ENCODE data around the gene CLCA4. TPM values are rescaled to one million over a fixed set of nuclear protein-coding genes. Genes with fewer than 3 reads are reported as not detected.

CLCA4 gene
- total RNA-seq, 1 experiment from 2014 or later: not detected

DNA sequence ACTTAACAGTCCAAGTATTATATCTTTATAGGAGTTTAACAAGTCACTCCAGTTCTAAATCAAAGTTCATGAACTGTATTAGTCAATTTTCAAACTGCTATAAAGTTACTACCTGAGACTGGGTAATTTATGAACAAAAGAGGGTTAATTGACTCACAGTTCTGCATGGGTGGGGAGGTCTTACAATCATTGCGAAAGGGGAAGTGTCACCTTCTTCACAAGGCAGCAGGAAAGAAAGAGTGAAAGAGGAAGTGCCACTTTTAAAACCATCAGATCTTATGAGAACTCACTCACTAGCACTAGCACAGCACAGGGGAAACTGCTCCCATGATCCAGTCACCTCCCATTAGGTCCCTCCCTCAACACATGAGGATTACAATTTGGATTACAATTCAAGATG, 70.0 kb downstream of the CLCA4 start:
- DNase-seq (ENCODE audit: low read depth): no peak

DNA sequence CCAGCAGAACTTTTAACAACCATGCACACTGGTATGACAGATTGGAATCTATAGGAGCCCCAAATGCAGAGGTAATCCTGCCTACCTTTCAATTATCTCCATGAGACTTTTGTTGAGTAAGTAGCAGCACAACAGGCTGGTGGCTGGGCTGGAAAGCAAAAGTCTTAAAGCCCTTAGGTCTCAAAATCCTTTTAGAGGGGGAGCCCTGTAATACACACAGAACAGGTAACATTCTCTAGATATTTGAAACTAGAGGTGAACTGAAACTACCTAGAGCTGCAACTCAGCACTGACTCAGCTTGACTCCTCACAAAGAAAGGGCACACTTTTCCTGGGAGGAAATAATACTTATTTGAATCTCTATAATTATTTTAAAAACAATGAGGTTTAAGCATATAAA, 71.5 kb downstream of the CLCA4 start:
- DNase-seq (ENCODE audit: low read depth): no peak

DNA sequence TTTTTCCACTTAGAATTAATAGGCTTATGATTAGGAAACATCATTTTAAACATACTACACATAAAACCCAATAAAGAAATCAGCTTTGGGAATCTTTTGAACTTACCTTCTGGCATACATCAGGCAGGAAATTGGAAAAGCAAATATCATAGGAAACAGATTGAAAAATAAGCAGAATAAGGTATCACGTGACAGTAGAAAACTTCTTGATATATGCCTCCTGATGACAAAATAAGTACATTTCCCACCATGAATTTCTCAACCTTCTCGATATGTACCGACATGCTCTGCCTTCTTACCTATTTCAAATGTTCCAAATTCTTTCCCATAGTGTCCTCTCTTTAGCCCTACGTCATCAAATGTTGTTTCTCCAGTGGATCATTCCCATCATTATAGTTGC, 72.4 kb downstream of the CLCA4 start:
- no peak for DNase-seq (ENCODE audit: low read depth)

DNA sequence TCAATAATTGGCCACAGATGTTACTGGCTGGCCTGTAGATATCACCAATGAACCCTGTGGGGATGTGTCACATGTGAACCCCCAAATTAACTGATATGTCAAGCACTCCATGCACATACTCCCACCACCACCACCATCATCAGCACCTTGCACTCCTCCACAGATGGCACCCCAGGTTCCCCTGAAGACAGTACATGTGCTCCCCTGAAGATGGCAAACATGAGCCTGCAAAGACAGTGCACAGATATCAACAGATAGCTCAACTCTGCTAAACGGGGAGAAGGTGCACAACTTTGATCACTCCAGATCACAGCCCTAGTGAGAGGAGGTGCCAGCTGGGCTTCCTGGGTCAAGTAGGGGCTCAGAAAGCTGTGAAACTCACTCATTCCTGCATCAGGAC, 74.4 kb downstream of the CLCA4 start:
- no peak for DNase-seq (ENCODE audit: low read depth)

Other genes with a start within 250 kb of the CLCA4 start
- gene ODF2L, start 150.8 kb upstream of the CLCA4 start, total RNA-seq (2014; rRNA removed): 18.7 and 22.7 TPM in 2 replicates
- 0.23 and 0.26 TPM in 2 replicates for gene CLCA2, start 122.9 kb upstream of the CLCA4 start, total RNA-seq (2014; rRNA removed)
- not detected in 2 replicates for gene CLCA1, start 78.2 kb upstream of the CLCA4 start, total RNA-seq (2014; rRNA removed)
- 39.2 and 45.2 TPM in 2 replicates for gene SH3GLB1, start 157.5 kb downstream of the CLCA4 start, total RNA-seq (2014; rRNA removed)